ENCODE results near the gene GOLT1A. TPM values are rescaled to one million over a fixed set of nuclear protein-coding genes. Genes with fewer than 3 reads are reported as not detected.
A peak's percentile ranks its signal among the peaks of the same experiment; 100 is the strongest.

The GOLT1A gene
- total RNA-seq, 2 donors from 2014 or later: 6.7 to 13.6 TPM

DNA sequence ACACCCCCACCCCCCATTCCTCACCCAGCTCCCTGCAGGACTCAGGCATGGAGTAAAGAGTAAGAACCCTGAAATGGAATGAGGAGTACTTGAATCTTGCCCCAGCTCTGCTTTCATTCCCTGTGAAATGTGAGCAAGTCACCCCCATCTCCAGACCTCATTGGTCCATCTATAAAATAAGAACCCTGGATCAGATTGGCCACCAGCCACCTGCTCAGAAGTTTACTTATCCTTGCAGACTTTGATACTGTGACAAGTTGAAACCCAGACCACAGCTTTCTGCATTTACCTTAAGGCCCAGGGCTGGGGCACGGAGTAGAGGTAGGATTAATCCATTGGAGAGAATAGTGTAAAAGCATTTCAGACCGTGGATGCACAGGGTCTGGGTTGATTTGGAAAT is 19.7 kb downstream of the GOLT1A start:
- H3K9me3 ChIP-seq: no peaks in the 10 kb centered on the region
- H3K9ac ChIP-seq (ENCODE audit: low read depth in 2 of 2, low read length in 2 of 2): no peak overlapping the region
- peak; percentile 32 for DNase-seq
- no peaks in the 10 kb centered on the region for H3K4me1 ChIP-seq
- intact Hi-C loops (cut with DNase I): no loop called here
- H3K36me3 ChIP-seq: no peaks in the 10 kb centered on the region
- H3K27ac ChIP-seq: no peak overlapping the region
- TF ChIP-seq, protein P1, sequence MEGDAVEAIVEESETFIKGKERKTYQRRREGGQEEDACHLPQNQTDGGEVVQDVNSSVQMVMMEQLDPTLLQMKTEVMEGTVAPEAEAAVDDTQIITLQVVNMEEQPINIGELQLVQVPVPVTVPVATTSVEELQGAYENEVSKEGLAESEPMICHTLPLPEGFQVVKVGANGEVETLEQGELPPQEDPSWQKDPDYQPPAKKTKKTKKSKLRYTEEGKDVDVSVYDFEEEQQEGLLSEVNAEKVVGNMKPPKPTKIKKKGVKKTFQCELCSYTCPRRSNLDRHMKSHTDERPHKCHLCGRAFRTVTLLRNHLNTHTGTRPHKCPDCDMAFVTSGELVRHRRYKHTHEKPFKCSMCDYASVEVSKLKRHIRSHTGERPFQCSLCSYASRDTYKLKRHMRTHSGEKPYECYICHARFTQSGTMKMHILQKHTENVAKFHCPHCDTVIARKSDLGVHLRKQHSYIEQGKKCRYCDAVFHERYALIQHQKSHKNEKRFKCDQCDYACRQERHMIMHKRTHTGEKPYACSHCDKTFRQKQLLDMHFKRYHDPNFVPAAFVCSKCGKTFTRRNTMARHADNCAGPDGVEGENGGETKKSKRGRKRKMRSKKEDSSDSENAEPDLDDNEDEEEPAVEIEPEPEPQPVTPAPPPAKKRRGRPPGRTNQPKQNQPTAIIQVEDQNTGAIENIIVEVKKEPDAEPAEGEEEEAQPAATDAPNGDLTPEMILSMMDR (IDR thresholded peaks at IDR 0.05): no peak
- H3K4me3 ChIP-seq: no peak overlapping the region
- H3K27me3 ChIP-seq: no peaks in the 10 kb centered on the region

DNA sequence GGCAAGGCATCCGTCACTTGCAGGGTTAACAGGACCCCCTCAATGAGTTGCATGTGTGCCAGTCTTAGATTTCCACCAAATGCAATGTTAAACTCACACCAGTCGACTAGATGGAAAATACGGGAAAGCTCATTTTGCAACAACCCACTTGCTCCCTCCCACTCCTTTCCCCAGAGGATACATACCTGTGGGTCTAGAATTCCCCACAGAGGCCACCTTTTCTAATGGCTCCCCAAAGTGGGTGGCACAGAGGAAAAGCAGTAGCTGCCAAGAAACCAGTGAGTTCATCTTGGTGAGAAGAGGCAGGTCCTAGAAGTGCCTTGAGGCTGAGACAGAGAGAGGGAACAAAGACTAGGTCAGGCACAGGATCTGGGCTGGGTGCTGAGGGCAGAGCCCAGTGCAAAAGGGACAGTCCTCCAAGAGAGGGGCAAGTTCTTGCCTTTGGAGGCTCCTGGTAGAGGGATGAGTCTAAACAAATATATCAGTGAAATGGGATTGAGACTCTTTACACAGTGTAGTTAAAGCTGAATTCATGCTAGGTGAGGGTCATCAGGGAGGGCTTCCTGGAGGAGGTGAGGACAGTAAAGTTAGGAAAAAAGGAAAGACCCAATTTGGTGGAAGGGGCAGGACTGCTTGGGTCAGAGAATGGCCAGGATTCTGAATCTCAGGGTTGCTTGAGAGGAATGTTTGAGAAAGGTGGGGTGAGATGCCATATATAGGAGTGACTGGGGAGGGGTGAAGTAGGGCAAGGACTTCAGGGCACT is 21.0 kb downstream of the GOLT1A start:
- H3K4me1 ChIP-seq: no peaks in the 10 kb centered on the region
- DNase-seq: no peak
- intact Hi-C loops (cut with DNase I): no loop called here
- no peaks in the 10 kb centered on the region for H3K9me3 ChIP-seq
- H3K9ac ChIP-seq (ENCODE audit: low read depth in 2 of 2, low read length in 2 of 2): no peak overlapping the region
- H3K27ac ChIP-seq: no peak overlapping the region
- no peaks in the 10 kb centered on the region for H3K36me3 ChIP-seq
- TF ChIP-seq, protein P1 (IDR thresholded peaks at IDR 0.05): no peak
- H3K27me3 ChIP-seq: no peaks in the 10 kb centered on the region
- H3K4me3 ChIP-seq: no peak overlapping the region

DNA sequence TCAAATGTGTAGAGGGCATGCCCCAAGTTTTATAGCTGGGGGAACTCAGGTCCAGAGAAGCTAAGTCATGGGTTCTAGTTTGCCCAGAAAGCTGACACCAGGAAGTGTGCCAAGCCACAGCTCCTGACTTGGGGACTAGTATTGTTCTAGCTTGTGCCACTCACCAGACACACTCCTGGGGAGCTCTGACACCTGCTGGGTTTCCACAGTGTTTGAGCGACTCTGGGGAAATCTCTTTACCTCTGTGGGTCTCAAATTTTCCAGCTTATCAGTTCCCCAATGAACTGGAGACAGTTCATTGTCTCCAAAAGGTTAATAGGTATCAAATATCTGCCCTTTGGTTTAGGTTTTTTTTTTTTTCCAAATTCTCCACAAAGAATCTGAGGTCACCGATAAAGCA is 21.7 kb downstream of the GOLT1A start:
- H3K27me3 ChIP-seq: no peaks in the 10 kb centered on the region
- no peak for DNase-seq
- H3K9ac ChIP-seq (ENCODE audit: low read depth in 2 of 2, low read length in 2 of 2): no peak overlapping the region
- no peak overlapping the region for H3K27ac ChIP-seq
- TF ChIP-seq, protein P1 (IDR thresholded peaks at IDR 0.05): no peak
- intact Hi-C loops (cut with DNase I): no loop called here
- no peaks in the 10 kb centered on the region for H3K36me3 ChIP-seq
- H3K4me1 ChIP-seq: no peaks in the 10 kb centered on the region
- no peaks in the 10 kb centered on the region for H3K9me3 ChIP-seq
- H3K4me3 ChIP-seq: no peak overlapping the region

DNA sequence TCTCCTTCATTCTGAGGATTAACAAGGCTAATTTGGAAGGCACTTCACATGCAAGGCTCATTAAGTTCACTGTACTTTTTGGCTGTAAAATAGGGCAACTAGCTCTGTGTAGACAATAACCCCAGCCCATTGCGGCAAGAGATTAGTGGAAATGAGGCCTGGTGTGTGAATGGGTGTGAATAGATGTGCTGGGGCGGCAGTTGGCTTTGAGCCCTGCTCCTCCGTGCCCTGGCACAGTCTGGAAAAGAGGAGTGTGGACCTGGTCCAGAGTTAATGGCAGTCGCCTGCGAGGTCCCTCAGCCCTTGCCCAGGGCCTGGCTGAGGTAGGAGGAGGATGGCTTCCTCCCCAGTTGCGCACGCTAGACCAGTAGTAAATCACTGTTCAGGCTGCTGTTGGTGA is 22.3 kb downstream of the GOLT1A start:
- Histone ChIP-seq H3K9me3 (no peaks in the 10 kb centered on the region), H3K9ac (ENCODE audit: low read depth in 2 of 2, low read length in 2 of 2) (no peak overlapping the region), H3K36me3 (no peaks in the 10 kb centered on the region), H3K4me3 (no peak overlapping the region), H3K27me3 (no peaks in the 10 kb centered on the region), H3K27ac (no peak overlapping the region), H3K4me1 (no peaks in the 10 kb centered on the region)
- intact Hi-C loops (cut with DNase I): no loop called here
- TF ChIP-seq, protein P1 (IDR thresholded peaks at IDR 0.05): no peak
- no peak for DNase-seq

DNA sequence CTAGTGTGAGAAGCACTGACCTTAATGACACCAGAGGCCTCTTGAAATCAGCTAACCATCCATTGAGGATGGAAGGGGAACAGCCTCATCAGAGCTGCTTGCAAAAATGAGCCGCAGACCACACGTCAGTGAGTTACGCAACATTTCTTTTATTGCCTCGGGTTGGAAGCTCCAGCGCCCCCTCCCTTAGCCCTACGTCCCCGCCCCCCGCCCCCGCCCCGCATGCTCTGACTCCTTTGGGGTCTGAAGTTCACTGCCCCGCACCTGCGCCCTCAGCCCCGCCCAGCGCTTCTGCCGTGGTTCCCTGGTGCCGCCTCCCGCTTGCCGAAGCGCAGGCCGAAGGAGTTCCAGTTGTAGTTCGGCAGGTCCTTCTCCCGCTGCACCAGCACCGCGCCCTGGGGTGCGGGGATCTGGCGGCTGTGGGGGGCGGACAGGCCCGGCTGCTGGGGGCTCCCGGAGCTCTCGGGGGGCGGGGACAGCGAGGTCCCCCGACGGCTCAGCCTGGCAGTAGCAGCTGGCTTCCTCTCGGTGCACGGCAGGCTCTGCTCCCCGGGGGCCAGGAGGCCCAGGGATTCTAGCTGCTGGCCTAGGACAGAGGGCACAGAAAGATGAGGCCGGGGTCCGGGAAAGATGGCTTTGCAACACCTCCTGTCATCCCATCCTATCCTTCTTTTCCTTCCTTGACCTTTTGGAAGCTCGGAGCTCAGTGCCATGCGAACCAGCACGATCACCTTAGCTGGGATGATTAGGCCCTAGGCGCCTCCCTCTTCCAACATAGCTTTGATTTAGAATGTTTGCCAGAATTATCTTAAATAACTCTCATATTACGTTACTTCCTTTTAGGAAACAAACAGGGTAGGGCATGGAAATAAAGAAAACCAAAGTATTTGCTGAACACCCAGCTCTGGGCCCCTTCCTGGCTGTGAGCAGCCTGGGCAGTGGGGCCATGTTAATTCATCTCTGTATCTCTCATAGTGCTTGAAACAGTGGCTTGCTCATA is 23.3 kb downstream of the GOLT1A start:
- no peaks in the 10 kb centered on the region for H3K4me1 ChIP-seq
- no peaks in the 10 kb centered on the region for H3K9me3 ChIP-seq
- no peak overlapping the region for H3K9ac ChIP-seq (ENCODE audit: low read depth in 2 of 2, low read length in 2 of 2)
- H3K36me3 ChIP-seq: no peaks in the 10 kb centered on the region
- H3K4me3 ChIP-seq: peak overlapping the region; percentile 25
- no peak overlapping the region for H3K27ac ChIP-seq
- DNase-seq: peak; percentile 70
- H3K27me3 ChIP-seq: no peaks in the 10 kb centered on the region
- TF ChIP-seq, protein P1 (IDR thresholded peaks at IDR 0.05): no peak
- intact Hi-C loops (cut with DNase I): no loop called here

All from colonic mucosa (tissue), 4 donors.